ENCODE data around the gene HHIPL1.

HHIPL1 gene

GRCh38 chr14:99670361-99671234 lies 25.7 kb downstream of the HHIPL1 start:
- in situ Hi-C loops (cut with MboI; ENCODE audit: low pct_unique_long_range_greater_than_20kb, low sequenced_read_pairs, unreplicated experiment), result no loop called here
- no peak for DNase-seq (ENCODE audit: low spot score)

GRCh38 chr14:99671235-99672224 lies 26.6 kb downstream of the HHIPL1 start:
- TF ChIP-seq CTCF (IDR thresholded peaks at IDR 0.05; ENCODE audit: extremely low read depth, insufficient read depth, missing control alignments), result no peak
- DNase-seq (ENCODE audit: low spot score), result no peak
- in situ Hi-C loops (cut with MboI; ENCODE audit: low pct_unique_long_range_greater_than_20kb, low sequenced_read_pairs, unreplicated experiment), result no loop called here

More at GRCh38 chr14:99670361-99671234, 25.7 kb downstream of the HHIPL1 start:
- no peak for TF ChIP-seq CTCF (IDR thresholded peaks at IDR 0.05; ENCODE audit: extremely low read depth, insufficient read depth, missing control alignments)

- DNase-seq (ENCODE audit: low spot score), result no peak
- in situ Hi-C loops (cut with MboI; ENCODE audit: low pct_unique_long_range_greater_than_20kb, low sequenced_read_pairs, unreplicated experiment), result no loop called here
- TF ChIP-seq CTCF (IDR thresholded peaks at IDR 0.05; ENCODE audit: extremely low read depth, insufficient read depth, missing control alignments), result no peak
Observed at GRCh38 chr14:99672506-99673304, 27.8 kb downstream of the HHIPL1 start.

DNA sequence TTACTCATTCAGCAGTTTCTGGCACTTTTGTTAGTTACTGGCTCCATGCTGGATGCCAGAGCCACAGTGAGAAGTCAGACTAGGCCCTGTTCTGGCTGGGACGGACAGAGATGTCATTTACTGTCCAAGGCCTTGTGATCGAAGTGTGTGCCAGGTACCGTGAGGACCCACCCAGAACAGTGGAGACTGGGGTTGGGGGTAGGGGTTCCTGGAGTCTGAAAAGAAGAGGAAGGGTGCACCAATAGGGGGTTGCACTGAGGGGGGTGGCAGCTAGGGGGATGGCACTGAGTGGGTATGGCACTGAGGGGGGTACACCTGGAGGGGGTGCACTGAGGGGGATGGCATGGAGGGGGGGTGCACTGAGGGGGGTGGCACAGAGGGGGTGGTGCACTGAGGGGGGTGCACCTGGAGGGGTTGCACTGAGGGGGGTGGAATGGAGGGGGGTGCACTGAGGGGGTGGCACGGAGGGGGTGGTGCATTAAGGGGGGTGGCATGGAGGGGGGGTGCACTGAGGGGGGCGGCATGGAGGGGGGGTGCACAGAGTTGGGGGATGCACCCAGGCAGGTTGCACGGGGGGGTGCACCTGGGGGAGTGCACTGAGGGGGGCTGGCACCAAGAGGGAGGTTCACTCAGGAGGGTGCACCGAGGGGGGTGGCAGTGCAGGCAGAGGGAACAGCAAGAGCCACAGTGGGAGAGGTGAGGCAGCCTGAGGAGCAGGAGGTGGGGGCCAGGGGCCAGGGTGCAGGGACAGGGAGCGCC lies 28.6 kb downstream of the HHIPL1 start:
- no peak for TF ChIP-seq CTCF (IDR thresholded peaks at IDR 0.05; ENCODE audit: extremely low read depth, insufficient read depth, missing control alignments)
- no peak for DNase-seq (ENCODE audit: low spot score)

DNA sequence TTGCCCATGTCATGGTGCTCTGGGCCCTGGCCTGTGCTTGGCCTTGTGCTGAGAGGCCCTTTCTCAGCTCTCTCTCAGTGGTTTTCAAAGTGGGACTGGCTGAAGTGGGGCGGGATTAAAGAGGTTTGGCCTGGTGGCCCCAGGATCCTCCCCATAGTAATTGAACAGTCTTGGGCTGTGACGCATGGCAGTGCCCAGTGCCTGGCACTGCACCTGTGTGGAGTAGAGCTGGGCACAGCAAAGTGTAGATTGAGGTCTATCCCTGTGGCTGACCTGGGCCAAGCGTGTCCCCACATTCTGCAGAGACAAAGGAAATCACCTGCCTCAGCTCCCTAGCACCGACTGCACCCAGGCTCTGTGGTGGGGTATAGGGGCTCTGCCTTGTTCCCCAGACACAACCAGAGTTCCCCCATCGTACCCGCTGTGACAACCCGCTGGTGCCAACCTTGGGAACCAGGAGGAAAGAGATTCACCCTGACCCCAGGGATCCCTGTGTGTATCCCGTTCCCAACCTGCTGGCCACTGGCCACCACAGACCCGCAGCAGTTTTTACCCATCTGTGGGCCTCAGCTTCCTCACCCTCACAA lies 29.2 kb downstream of the HHIPL1 start:
- in situ Hi-C loops (cut with MboI; ENCODE audit: low pct_unique_long_range_greater_than_20kb, low sequenced_read_pairs, unreplicated experiment), result no loop called here
- no peak for TF ChIP-seq CTCF (IDR thresholded peaks at IDR 0.05; ENCODE audit: extremely low read depth, insufficient read depth, missing control alignments)
- no peak for DNase-seq (ENCODE audit: low spot score)

More for the DNA sequence above, 28.6 kb downstream of the HHIPL1 start:
- in situ Hi-C loops (cut with MboI; ENCODE audit: low pct_unique_long_range_greater_than_20kb, low sequenced_read_pairs, unreplicated experiment), result no loop called here

Data from GM13977 (cell line).